NCI-H748 treated with DMSO at 0.1 percent for 48 hours (cell line): ENCODE data around the gene GLRA3.
"Not testable (repeated sequence)": the region's sequence is repeated elsewhere in the genome, so short reads cannot be mapped to it uniquely, and the experiment has no call there.

Source experiments
- DNase-seq: peaks from one replicate; lab custom pipeline; 2025; lab: John Stamatoyannopoulos, UW

Gene GLRA3

GRCh38 chr4:174714393-174715211 lies 114.4 kb downstream of the GLRA3 start:
- DNase-seq, result peak; percentile 22

GRCh38 chr4:174713821-174714220 lies 115.2 kb downstream of the GLRA3 start:
- no peak for DNase-seq

- no peak for DNase-seq
These were observed 115.9 kb downstream of the GLRA3 start for GRCh38 chr4:174713181-174713580.

DNA sequence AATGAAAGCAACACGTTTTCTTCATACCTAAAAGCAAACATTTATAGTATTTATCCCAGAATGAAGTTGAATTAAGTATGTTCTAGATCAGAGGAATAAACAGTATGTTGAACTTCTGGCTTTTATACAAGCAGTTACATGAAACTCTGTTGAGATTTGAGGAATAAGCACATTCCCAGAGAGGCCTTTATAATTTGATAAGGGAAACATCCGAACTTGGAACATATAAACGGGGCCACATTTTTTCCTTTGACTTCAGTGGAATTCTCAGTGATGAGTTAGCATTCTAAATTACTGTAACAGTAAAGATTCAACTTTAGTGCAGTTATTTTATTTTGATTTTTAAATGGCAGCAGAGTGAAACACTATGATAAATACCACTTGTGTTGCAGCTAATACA lies 119.5 kb downstream of the GLRA3 start:
- DNase-seq, result no peak

GRCh38 chr4:174708381-174708780 lies 120.7 kb downstream of the GLRA3 start:
- DNase-seq, result no peak

GRCh38 chr4:174707902-174708301 lies 121.1 kb downstream of the GLRA3 start:
- DNase-seq, result no peak

DNA sequence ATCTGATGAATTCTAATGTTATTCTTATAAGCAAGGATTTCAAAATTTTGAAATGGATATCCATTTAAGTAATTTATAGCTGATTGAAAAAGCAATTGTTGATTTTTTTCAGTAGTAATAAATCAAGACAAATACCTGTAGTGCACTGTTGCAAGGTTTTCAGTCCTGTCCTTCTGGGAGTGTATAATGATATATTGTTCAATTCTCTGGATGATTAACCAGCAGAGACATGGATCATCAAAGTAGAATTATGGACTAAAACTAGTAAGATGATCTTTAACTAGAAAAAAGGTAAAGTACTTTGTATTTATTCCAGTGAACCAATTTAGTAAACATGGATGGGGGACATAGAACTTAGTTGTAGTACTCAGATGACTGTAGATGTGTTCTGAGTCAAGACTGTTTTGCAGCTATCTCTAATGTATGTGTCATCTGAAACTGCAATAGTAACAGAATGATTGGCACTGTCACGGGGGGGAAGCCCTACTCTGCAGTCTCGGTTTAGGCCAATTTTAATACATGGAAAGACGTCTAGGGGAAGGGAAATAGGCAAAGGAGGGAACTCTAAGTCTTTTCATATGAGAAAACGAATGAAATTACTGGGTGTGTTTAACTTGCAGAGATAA lies 121.9 kb downstream of the GLRA3 start:
- DNase-seq, result no peak

- DNase-seq, result no peak
These were observed 126.0 kb downstream of the GLRA3 start for GRCh38 chr4:174702979-174703478.

- DNase-seq, result no peak
These were observed 129.4 kb downstream of the GLRA3 start for GRCh38 chr4:174699654-174700053.

DNA sequence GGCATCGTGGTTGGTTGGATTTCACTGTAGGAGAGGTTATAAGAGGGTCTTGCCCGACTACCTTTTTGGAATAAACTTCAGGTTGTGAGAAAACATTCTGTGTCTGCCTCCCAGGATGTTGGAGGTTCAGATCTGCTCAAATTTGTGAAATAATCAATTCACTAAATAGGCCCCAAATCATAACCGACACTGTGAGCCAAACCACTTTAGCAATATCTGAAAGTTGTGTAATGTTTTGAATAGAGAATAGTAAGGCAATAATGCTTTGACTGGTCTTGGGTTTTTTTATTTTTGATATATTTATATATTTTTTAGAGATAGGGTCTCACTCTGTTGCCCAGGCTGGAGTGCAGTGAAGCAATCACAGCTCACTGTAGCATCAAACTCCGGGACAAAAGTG lies 131.2 kb downstream of the GLRA3 start:
- no peak for DNase-seq

- no peak for DNase-seq
These were observed 131.8 kb downstream of the GLRA3 start for GRCh38 chr4:174697202-174697601.

DNA sequence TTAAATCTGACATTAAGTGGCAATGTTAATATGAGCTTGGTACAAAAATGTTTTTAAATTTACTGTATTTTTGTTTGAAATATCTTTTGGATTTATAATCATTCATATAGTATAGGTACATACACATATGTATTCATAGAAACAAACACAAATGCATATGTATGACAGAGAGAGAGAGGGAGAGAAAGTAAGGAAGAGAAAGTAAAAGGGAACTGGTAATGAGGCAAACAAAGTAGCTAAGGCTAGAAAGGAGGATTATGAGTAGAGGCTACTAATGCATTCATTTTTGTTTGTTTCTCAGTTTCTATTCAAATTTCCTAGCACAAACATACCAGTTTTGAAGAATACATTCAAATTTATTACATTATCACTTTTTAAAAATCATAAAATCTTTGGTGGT lies 132.4 kb downstream of the GLRA3 start:
- DNase-seq, result no peak

GRCh38 chr4:174691876-174692275 lies 137.2 kb downstream of the GLRA3 start:
- not testable (repeated sequence) for DNase-seq

GRCh38 chr4:174690665-174691064 lies 138.4 kb downstream of the GLRA3 start:
- DNase-seq, result no peak

DNA sequence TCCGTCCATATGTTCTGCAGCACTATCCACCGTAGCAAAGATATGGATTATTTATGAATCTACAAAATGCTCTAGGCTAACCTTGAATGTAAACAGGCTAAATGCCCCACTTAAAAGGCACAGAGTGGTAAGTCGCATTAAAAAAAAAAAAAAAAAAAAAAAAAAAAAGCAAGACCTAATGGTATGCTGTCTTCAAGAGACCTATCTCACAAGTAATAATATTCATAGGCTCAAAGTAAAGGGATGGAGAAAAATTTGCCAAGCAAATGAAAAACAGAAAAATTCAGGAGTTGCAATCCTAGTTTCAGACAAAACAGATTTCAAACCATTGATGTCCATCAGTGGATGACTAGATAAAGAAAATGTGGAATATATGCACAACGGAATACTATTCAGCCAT lies 139.4 kb downstream of the GLRA3 start:
- DNase-seq, result no peak

GRCh38 chr4:174686826-174687225 lies 142.2 kb downstream of the GLRA3 start:
- no peak for DNase-seq

DNA sequence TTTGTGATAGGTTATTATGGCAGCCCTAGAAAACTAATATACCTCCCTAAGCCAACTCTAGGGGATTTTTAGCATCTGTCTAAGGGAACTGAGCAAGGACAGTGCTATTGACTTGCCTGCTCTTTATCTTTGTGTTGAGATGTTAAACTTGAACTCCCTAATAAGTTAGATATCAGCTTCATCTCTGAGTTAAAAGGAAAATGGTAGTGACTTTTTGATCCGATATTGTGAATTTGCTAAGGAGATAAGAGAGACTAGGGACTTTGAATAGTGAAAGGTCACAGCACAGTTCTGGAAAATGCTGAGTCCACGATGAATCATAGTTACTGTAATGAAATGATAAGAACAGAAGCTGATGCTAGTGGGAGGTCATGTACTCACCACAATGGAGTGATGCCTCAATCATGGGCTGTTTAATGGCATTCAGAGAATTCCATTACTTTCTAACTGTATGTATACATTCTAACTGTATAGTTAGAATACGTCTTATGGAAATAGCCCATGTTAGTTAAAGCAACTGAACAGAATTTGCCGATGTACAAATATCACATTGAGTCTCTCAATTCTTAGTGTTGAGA lies 147.2 kb downstream of the GLRA3 start:
- no peak for DNase-seq

DNA sequence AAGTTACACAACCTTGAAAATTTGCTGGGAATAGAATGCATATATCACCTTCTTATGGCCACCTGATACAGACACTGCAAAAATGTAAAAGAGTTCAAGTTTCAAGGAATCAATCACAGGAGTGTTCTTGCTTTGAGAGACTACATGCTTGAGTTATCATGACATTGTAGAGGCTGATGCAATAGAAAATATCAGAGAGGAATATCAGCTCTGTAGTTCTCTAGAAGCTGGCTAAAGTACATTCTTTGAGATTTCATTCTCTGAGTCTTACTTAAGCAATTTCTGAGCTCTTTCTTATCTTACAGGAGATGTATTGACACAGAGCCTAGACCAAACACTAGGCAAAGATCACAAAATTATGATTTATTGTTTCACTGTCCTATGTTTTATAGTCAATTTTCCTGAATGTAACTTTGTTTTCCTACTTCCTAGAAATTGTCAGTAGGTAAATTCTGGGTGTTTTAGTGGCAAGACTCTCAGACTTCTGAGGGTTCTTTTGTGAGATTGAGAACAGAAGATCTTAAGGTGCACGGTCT lies 154.7 kb downstream of the GLRA3 start:
- DNase-seq, result no peak

DNA sequence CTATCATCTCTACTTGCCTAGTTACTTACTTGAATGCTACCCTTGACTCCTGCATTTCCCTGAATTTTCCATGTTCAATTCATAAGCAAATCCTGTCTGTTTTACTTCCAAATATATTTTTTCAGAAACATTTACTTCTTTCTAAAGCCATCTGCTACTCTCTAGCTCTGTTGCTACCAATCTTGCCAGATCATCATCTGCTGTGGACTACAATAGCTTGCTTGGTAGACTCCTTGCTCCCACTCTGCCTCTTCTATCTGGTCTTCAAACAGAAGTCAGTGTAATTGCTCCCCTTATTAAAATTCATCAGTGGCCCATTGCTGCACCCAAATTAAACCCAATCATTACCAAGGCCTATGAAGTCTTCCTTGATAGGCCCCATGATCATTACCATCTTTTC lies 155.2 kb downstream of the GLRA3 start:
- no peak for DNase-seq

DNA sequence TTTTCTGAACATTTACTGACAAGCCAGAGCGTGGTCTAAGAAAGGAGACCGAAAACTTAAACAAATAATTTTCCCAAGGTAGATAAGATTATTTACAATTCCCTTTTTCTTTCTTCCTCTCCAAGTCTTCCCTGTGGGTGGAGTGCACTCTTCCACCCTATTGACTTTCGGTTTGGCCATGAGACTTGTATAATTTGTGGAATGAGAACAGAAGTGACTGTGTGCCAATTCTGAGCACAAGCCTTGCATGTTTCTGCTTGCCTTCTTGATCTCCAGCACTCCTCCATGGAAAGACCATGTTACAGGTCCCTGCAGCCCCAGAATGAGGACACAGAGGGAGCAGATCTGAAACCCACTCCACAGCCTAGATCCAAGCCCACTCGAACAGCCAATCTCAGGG lies 156.8 kb downstream of the GLRA3 start:
- DNase-seq, result no peak

DNA sequence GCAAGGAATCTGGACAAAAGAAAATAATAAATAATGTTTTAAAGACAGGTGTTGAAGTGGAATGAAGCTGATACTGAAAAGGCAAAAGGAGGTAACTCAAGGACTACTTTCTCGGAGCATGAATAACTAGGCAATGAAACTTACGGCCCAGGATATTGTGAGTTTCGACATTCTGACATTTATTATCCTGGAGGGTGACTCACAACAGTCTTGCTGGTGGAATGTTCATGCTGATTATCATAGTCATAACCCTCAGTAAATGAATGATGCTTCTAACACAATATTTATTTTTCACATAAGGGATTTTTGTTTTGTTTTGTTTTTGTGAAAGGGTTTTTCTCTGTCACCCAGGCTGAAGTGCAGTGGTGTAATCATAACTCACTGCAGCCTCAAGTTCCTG lies 159.8 kb downstream of the GLRA3 start:
- no peak for DNase-seq

- no peak for DNase-seq
These were observed 163.2 kb downstream of the GLRA3 start for GRCh38 chr4:174665799-174666198.

GRCh38 chr4:174663216-174663615 lies 165.8 kb downstream of the GLRA3 start:
- DNase-seq, result no peak
